H1 (cell line): ENCODE data around the gene CCDC88C. TPM values are rescaled to one million over a fixed set of nuclear protein-coding genes. Genes with fewer than 3 reads are reported as not detected.

ENCODE experiments used
- CTCF ChIA-PET: fragments of 300-600 bp; sonication (Branson Sonifier 250); formaldehyde crosslinking; loops from one replicate; lab custom pipeline; 2021; ENCODE audit not compliant: partially characterized antibody; lab: Charles Lee
- POLR2A ChIA-PET: fragments of 300-600 bp; sonication (Branson Sonifier 250); formaldehyde crosslinking; loops from one replicate; lab custom pipeline; 2021; ENCODE audit warnings: inconsistent platforms; ENCODE audit not compliant: partially characterized antibody; lab: Charles Lee
- DNase-seq, 2 experiments: peaks; one replicate each; pipeline versions ENCODE4 v3.0.0 to v3.0.0-alpha.2; 2010 to 2022; ENCODE audit warnings: low spot score in 2 of 2, low read depth in 1 of 2, mixed read lengths in 1 of 2
- FAIRE-seq: peaks from 2 replicates; lab custom pipeline; 2011; peaks lifted over from hg19 to GRCh38; lab: Jason Lieb, UNC
- H2AFZ ChIP-seq: 2 replicates; pipeline ENCODE4 v1.8.1; 2012; ENCODE audit warnings: low read length, inconsistent platforms
- H2AK5ac ChIP-seq: 2 replicates; pipeline ENCODE4 v1.6.1; 2013; ENCODE audit warnings: low read depth, low read length
- H2BK120ac ChIP-seq: replicated peaks from 2 replicates; pipeline ENCODE3; 2013; ENCODE audit warnings: low read depth, low read length, inconsistent platforms
- H2BK12ac ChIP-seq: 2 replicates; pipeline ENCODE4 v1.6.1; 2013; ENCODE audit warnings: low read depth, low read length
- H2BK15ac ChIP-seq: 2 replicates; pipeline ENCODE4 v1.6.1; 2013; ENCODE audit warnings: low read length
- H2BK20ac ChIP-seq: 2 replicates; pipeline ENCODE4 v1.6.1; 2013; ENCODE audit warnings: low read length
- H2BK5ac ChIP-seq: 2 replicates; pipeline ENCODE4 v1.6.1; 2013; ENCODE audit warnings: low read depth, low read length
- H3K14ac ChIP-seq: 2 replicates; pipeline ENCODE4 v1.6.1; 2013; ENCODE audit warnings: inconsistent platforms; ENCODE audit not compliant: insufficient read length
- H3K18ac ChIP-seq: 2 replicates; pipeline ENCODE4 v1.6.1; 2013; ENCODE audit warnings: low read length; ENCODE audit errors: extremely low read depth
- H3K23ac ChIP-seq: 2 replicates; pipeline ENCODE4 v1.6.1; 2013; ENCODE audit warnings: inconsistent platforms; ENCODE audit not compliant: insufficient read length
- H3K23me2 ChIP-seq: 2 replicates; pipeline ENCODE4 v1.6.1; 2013; ENCODE audit warnings: low read depth, low read length
- H3K27ac ChIP-seq: 2 replicates; pipeline ENCODE4 v1.6.1; 2011; ENCODE audit warnings: low read depth, low read length, inconsistent platforms
- H3K27me3 ChIP-seq, 4 experiments: replicated peaks in 1 of 4; 1 replicate in 1 of 4; 2 replicates in 3 of 4; pipeline versions ENCODE4 v1.6.1 to v1.8.1; 2011 to 2013; ENCODE audit warnings: low read length in 3 of 4, mild to moderate bottlenecking in 3 of 4, inconsistent platforms in 2 of 4, mixed read lengths in 2 of 4, moderate library complexity in 1 of 4; ENCODE audit not compliant: control insufficient read depth in 3 of 4, insufficient read depth in 3 of 4; ENCODE audit errors: extremely low read depth in 1 of 4
- H3K36me3 ChIP-seq, 4 experiments: 2 replicates each; pipeline versions ENCODE4 v1.6.1 to v1.8.1; 2011 to 2013; ENCODE audit warnings: mild to moderate bottlenecking in 4 of 4, low read length in 3 of 4, moderate library complexity in 2 of 4, control low read depth in 1 of 4, inconsistent platforms in 1 of 4; ENCODE audit not compliant: insufficient read depth in 4 of 4, control insufficient read depth in 2 of 4
- H3K4ac ChIP-seq: replicated peaks from 2 replicates; pipeline ENCODE3; 2013; ENCODE audit warnings: low read length, low read depth, mixed read lengths, inconsistent platforms; ENCODE audit not compliant: insufficient read length
- H3K4me1 ChIP-seq, 4 experiments: replicated peaks in 1 of 4; 1 replicate in 1 of 4; 2 replicates in 3 of 4; pipeline versions ENCODE4 v1.6.1 to v1.8.1; 2011 to 2013; ENCODE audit warnings: low read length in 3 of 4, inconsistent platforms in 2 of 4, mixed read lengths in 1 of 4; ENCODE audit not compliant: insufficient read depth in 4 of 4, control insufficient read depth in 3 of 4
- H3K4me2 ChIP-seq, 2 experiments: 2 replicates each; pipeline versions ENCODE4 v1.6.1 to v1.8.1; 2011 to 2013; ENCODE audit warnings: low read depth in 2 of 2, low read length in 2 of 2, control low read depth in 1 of 2, inconsistent platforms in 1 of 2, mild to moderate bottlenecking in 1 of 2; ENCODE audit not compliant: insufficient read depth in 1 of 2
- H3K4me3 ChIP-seq, 4 experiments: fragments of 200-600, 300-600 bp in 1 of 4; sonication (generic), shearing (Covaris generic), sonication (Bioruptor Twin) in 1 of 4; 2 replicates each; pipeline versions ENCODE4 v1.5.1 to v1.8.1; 2011 to 2016; ENCODE audit warnings: low read length in 4 of 4, low read depth in 3 of 4, control low read depth in 2 of 4, inconsistent platforms in 2 of 4, mild to moderate bottlenecking in 2 of 4, mixed read lengths in 1 of 4, moderate library complexity in 1 of 4; ENCODE audit not compliant: insufficient read depth in 2 of 4; ENCODE audit errors: extremely low read depth in 1 of 4
- H3K56ac ChIP-seq: replicated peaks from 2 replicates; pipeline ENCODE3; 2013; ENCODE audit warnings: low read depth, mild to moderate bottlenecking, mixed read lengths, low read length, inconsistent platforms; ENCODE audit not compliant: insufficient read length
- H3K79me1 ChIP-seq: 2 replicates; pipeline ENCODE4 v1.6.1; 2013; ENCODE audit warnings: low read depth, low read length, control low read depth
- H3K79me2 ChIP-seq, 2 experiments: 2 replicates each; pipeline versions ENCODE4 v1.6.1 to v1.8.1; 2012 to 2013; ENCODE audit warnings: low read length in 2 of 2, mild to moderate bottlenecking in 2 of 2, inconsistent platforms in 1 of 2; ENCODE audit not compliant: insufficient read depth in 2 of 2, control insufficient read depth in 1 of 2
- H3K9ac ChIP-seq, 4 experiments: replicated peaks in 1 of 4; 1 replicate in 1 of 4; 2 replicates in 3 of 4; pipeline versions ENCODE4 v1.6.1 to v1.8.1; 2011 to 2013; ENCODE audit warnings: low read depth in 3 of 4, low read length in 3 of 4, control low read depth in 2 of 4, mild to moderate bottlenecking in 2 of 4, moderate library complexity in 2 of 4, inconsistent platforms in 1 of 4; ENCODE audit errors: extremely low read depth in 1 of 4
- H3K9me3 ChIP-seq, 2 experiments: 2 replicates each; pipeline versions ENCODE4 v1.6.1 to v1.8.1; 2012 to 2013; ENCODE audit warnings: mild to moderate bottlenecking in 2 of 2, moderate library complexity in 2 of 2, control low read depth in 1 of 2, inconsistent platforms in 1 of 2, low read depth in 1 of 2, low read length in 1 of 2, mixed read lengths in 1 of 2; ENCODE audit not compliant: insufficient read depth in 2 of 2
- H4K20me1 ChIP-seq, 2 experiments: replicated peaks in 1 of 2; 2 replicates each; pipeline versions ENCODE3 to v1.8.1; 2011 to 2013; ENCODE audit warnings: inconsistent platforms in 2 of 2, low read length in 2 of 2, mild to moderate bottlenecking in 1 of 2; ENCODE audit not compliant: insufficient read depth in 2 of 2, control insufficient read depth in 1 of 2
- H4K5ac ChIP-seq: 2 replicates; pipeline ENCODE4 v1.6.1; 2013; ENCODE audit warnings: low read length, low read depth, mixed read lengths, inconsistent platforms; ENCODE audit not compliant: insufficient read length
- H4K8ac ChIP-seq: 2 replicates; pipeline ENCODE4 v1.8.0; 2013; ENCODE audit warnings: mild to moderate bottlenecking, moderate library complexity, low read length, inconsistent platforms; ENCODE audit not compliant: insufficient read depth; ENCODE audit errors: extremely low read depth
- H4K91ac ChIP-seq: replicated peaks from 2 replicates; pipeline ENCODE3; 2013; ENCODE audit warnings: low read length, mixed read lengths, inconsistent platforms; ENCODE audit not compliant: insufficient read length
- TBP ChIP-seq: IDR thresholded peaks from 2 replicates; pipeline ENCODE4 v1.6.1; 2011; ENCODE audit warnings: low read depth, low read length, improper control_type of control experiment
- WGBS, 2 experiments: shearing (Covaris generic) in 1 of 2; methylation state at CpG; one replicate each; pipeline versions ENCODE4 v1.1.6 to v1.1.7; 2013 to 2015; ENCODE audit warnings: low lambda C conversion rate in 2 of 2, mixed read lengths in 2 of 2, inconsistent platforms in 1 of 2, low coverage in 1 of 2, missing lambda C conversion rate in 1 of 2; ENCODE audit not compliant: insufficient replicate concordance in 2 of 2, insufficient coverage in 1 of 2, insufficient read length in 1 of 2; ENCODE audit errors: extremely low coverage in 1 of 2, missing lambda C conversion rate in 1 of 2; 5-methylcytosine and 5-hydroxymethylcytosine counted together
- polyA plus RNA-seq, 7 experiments: library from polyadenylated mRNA; depleted of rRNA in 3 of 7; stranded (reverse) in 5 of 7; unstranded in 2 of 7; fragments of >200 nt in 5 of 7; fragments of 200-250 nt in 2 of 7; gene quantifications; 1 replicate in 5 of 7; 2 replicates in 1 of 7; 4 replicates in 1 of 7; pipeline versions ENCODE4 v1.2.1 to v1.2.3, GENCODE V29; 2011 to 2013; ENCODE audit warnings: missing spikeins in 2 of 7, mixed read lengths in 2 of 7
- total RNA-seq: library from RNA; stranded (reverse); fragmentation: NEBNext Ultra II Directional; extraction: Animal tissue kit (Norgen Biotek cat#: 25700); gene quantifications from 2 replicates; pipeline ENCODE4 v1.2.1, GENCODE V29; 2021

Gene CCDC88C
- total and polyA plus RNA-seq, 2 of the 8 experiments (the other 6 are each of a cell fraction or from before 2014, with no cell fraction given), result 10.3 to 57.7 TPM

- Histone ChIP-seq H4K20me1 (no peaks in the 10 kb centered on the region), H3K9ac (no peak overlapping the region), H3K9me3 (no peaks in the 10 kb centered on the region), H2AFZ (no peak overlapping the region), H3K79me1 (no peaks in the 10 kb centered on the region; the same call in 1 of the 2 replicates), H3K36me3 (peaks cover 20 to 63% (median 40%) of the 10 kb centered on the region in 4 experiments), H2AK5ac (no peak overlapping the region), H3K4me2 (no peak overlapping the region), H2BK12ac (no peak overlapping the region), H2BK15ac (no peak overlapping the region), H3K18ac (no peak overlapping the region), H2BK120ac (no peak overlapping the region), H3K27me3 (no peaks in the 10 kb centered on the region), H3K4me3 (no peak overlapping the region), H4K91ac (no peak overlapping the region), H4K5ac (no peak overlapping the region), H3K23me2 (no peaks in the 10 kb centered on the region), H2BK5ac (no peak overlapping the region), H3K4me1 (no peaks in the 10 kb centered on the region), H3K79me2 (no peaks in the 10 kb centered on the region), H3K56ac (no peak overlapping the region), H4K8ac (peak overlapping the region; percentile 9; the same call in 1 of the 2 replicates), H3K14ac (no peak overlapping the region), H3K4ac (no peak overlapping the region), H2BK20ac (no peak overlapping the region), H3K23ac (no peak overlapping the region), H3K27ac (no peak overlapping the region)
- ChIA-PET POLR2A (no interaction called here), CTCF (interaction anchor here (1.1 kb wide), 2 partner anchors 9 to 118 kb away, joined by 4 to 6 read pairs; no protein-coding TSS in a partner anchor)
- WGBS, 2 experiments, result 94% methylated on average over 16 of the region's 17 CpGs; no CpG with 5 or more reads in 1 of the 2 experiments
- TF ChIP-seq TBP, result no peak
- DNase-seq (no peak), FAIRE-seq (no peak)
Observed at GRCh38 chr14:91295276-91295845, 122.3 kb downstream of the CCDC88C start.
